ENCODE results near the gene HSDL1.

The HSDL1 gene

GRCh38 chr16:84181144-84181915, 36.4 kb upstream of the HSDL1 start:
- TF ChIP-seq JUND (IDR thresholded peaks at IDR 0.05; ENCODE audit: low read depth): no peak
- in situ Hi-C loops (cut with HindIII; ENCODE audit: low pct_unique_long_range_greater_than_20kb, low sequenced_read_pairs): no loop called here
- no peak for DNase-seq (ENCODE audit: low read depth in 1 of 2, low spot score in 1 of 2)

- in situ Hi-C loops (cut with HindIII; ENCODE audit: low pct_unique_long_range_greater_than_20kb, low sequenced_read_pairs): no loop called here
- DNase-seq (ENCODE audit: low read depth in 1 of 2, low spot score in 1 of 2): no peak
- TF ChIP-seq JUND (IDR thresholded peaks at IDR 0.05; ENCODE audit: low read depth): no peak
These were observed 35.7 kb upstream of the HSDL1 start for GRCh38 chr16:84180519-84181140.

- in situ Hi-C loops (cut with HindIII; ENCODE audit: low pct_unique_long_range_greater_than_20kb, low sequenced_read_pairs): no loop called here
- no peak for TF ChIP-seq JUND (IDR thresholded peaks at IDR 0.05; ENCODE audit: low read depth)
These were observed 34.8 kb upstream of the HSDL1 start for GRCh38 chr16:84179612-84180320.

GRCh38 chr16:84178892-84179611, 34.1 kb upstream of the HSDL1 start:
- no peak for DNase-seq (ENCODE audit: low read depth in 1 of 2, low spot score in 1 of 2)
- TF ChIP-seq JUND (IDR thresholded peaks at IDR 0.05; ENCODE audit: low read depth): no peak
- in situ Hi-C loops (cut with HindIII; ENCODE audit: low pct_unique_long_range_greater_than_20kb, low sequenced_read_pairs): no loop called here

More at GRCh38 chr16:84179612-84180320, 34.8 kb upstream of the HSDL1 start:
- no peak for DNase-seq (ENCODE audit: low read depth in 1 of 2, low spot score in 1 of 2)

GRCh38 chr16:84178146-84178765, 33.3 kb upstream of the HSDL1 start:
- DNase-seq (ENCODE audit: low read depth in 1 of 2, low spot score in 1 of 2): no peak
- no peak for TF ChIP-seq JUND (IDR thresholded peaks at IDR 0.05; ENCODE audit: low read depth)
- in situ Hi-C loops (cut with HindIII; ENCODE audit: low pct_unique_long_range_greater_than_20kb, low sequenced_read_pairs): no loop called here

GRCh38 chr16:84177741-84178073, 32.7 kb upstream of the HSDL1 start:
- DNase-seq (ENCODE audit: low read depth in 1 of 2, low spot score in 1 of 2): no peak
- in situ Hi-C loops (cut with HindIII; ENCODE audit: low pct_unique_long_range_greater_than_20kb, low sequenced_read_pairs): no loop called here
- no peak for TF ChIP-seq JUND (IDR thresholded peaks at IDR 0.05; ENCODE audit: low read depth)

GRCh38 chr16:84176192-84177053, 31.4 kb upstream of the HSDL1 start:
- no peak for DNase-seq (ENCODE audit: low read depth in 1 of 2, low spot score in 1 of 2)
- in situ Hi-C loops (cut with HindIII; ENCODE audit: low pct_unique_long_range_greater_than_20kb, low sequenced_read_pairs): no loop called here
- TF ChIP-seq JUND (IDR thresholded peaks at IDR 0.05; ENCODE audit: low read depth): no peak

GRCh38 chr16:84175350-84176081, 30.5 kb upstream of the HSDL1 start:
- in situ Hi-C loops (cut with HindIII; ENCODE audit: low pct_unique_long_range_greater_than_20kb, low sequenced_read_pairs): no loop called here
- no peak for TF ChIP-seq JUND (IDR thresholded peaks at IDR 0.05; ENCODE audit: low read depth)
- DNase-seq (ENCODE audit: low read depth in 1 of 2, low spot score in 1 of 2): peak; percentile 77 to 88

- no peak for TF ChIP-seq JUND (IDR thresholded peaks at IDR 0.05; ENCODE audit: low read depth)
- in situ Hi-C loops (cut with HindIII; ENCODE audit: low pct_unique_long_range_greater_than_20kb, low sequenced_read_pairs): no loop called here
- no peak for DNase-seq (ENCODE audit: low read depth in 1 of 2, low spot score in 1 of 2)
These were observed 29.4 kb upstream of the HSDL1 start for GRCh38 chr16:84174396-84174795.

- TF ChIP-seq JUND (IDR thresholded peaks at IDR 0.05; ENCODE audit: low read depth): no peak
- DNase-seq (ENCODE audit: low read depth in 1 of 2, low spot score in 1 of 2): no peak
- in situ Hi-C loops (cut with HindIII; ENCODE audit: low pct_unique_long_range_greater_than_20kb, low sequenced_read_pairs): no loop called here
These were observed 24.9 kb upstream of the HSDL1 start for GRCh38 chr16:84169765-84170310.

Measured in T47D (cell line).